ENCODE data around the gene CRY2. TPM values are rescaled to one million over a fixed set of nuclear protein-coding genes. Genes with fewer than 3 reads are reported as not detected.
"Not testable (repeated sequence)": the region's sequence is repeated elsewhere in the genome, so short reads cannot be mapped to it uniquely, and the experiment has no call there.

CRY2 gene
- total RNA-seq, 2 experiments from 2014 or later, result 18.4 to 22.7 TPM

DNA sequence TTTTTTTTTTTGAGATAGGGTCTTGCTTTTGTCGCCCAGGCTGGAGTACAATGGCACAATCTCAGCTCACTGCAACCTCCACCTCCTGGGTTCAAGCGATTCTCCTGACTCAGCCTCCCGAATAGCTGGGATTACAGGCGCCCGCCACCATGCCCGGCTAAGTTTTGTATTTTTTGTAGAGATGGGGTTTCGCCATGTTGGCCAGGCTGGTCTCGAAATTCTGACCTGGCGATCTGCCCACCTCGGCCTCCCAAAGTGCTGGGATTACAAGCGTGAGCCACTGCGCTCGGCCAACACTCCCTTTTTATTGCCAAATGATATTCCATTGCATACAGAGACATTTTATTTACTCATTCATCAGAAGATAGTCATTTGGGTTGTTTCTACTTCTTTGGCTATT lies 7.0 kb upstream of the CRY2 start:
- H3K27me3 Mint-ChIP-seq, result peaks cover 18% of the 10 kb centered on the region
- H3K4me3 Mint-ChIP-seq; H3K9me3 Mint-ChIP-seq; CTCF ChIA-PET; H3K27ac Mint-ChIP-seq; DNase-seq; H3K36me3 Mint-ChIP-seq (ENCODE audit: low read depth); POLR2A ChIA-PET: not testable (repeated sequence)
- peaks cover 24% of the 10 kb centered on the region for H3K4me1 Mint-ChIP-seq

DNA sequence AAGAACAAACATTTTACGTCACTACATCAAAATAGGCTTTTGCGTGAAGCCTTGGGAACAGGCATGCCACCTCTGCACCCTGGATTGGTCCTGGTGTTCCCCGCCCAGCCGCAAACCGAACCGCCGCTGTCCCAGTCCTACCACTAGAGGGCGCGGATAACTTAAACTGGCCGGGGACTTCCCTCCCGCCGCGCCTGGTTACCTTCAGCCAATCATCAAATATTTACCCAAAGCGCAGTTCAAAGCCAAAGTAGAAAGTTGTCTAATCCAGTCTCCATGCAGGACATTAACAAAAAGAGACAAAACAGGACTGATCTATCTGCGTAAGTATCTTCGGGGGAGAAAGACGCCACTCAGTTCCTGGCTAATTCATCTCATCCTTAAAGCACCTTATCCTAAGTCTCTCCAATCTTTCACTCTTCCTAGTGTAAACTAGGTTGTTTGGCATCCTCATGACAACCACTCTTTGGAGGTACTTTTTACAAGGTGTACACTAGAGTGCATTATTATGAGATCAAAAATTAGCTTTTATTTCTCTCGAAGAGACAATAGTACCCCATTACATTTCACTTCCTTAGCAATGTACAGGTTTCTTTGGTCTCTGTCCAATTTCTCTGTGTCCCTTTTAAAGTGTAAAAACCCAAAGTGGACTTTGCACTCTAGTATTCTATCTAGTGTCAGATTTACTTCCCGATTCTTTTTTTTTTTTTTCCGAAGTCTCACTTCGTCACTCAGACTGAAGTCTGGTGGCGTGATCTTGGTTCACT lies 3.9 kb upstream of the CRY2 start:
- Mint-ChIP-seq H3K9me3 (no peaks in the 10 kb centered on the region), H3K4me3 (peak overlapping the region; percentile 6), H3K27ac (peak overlapping the region; percentile 5), H3K36me3 (ENCODE audit: low read depth) (no peaks in the 10 kb centered on the region), H3K27me3 (peaks cover 14% of the 10 kb centered on the region), H3K4me1 (peaks cover 33% of the 10 kb centered on the region)
- POLR2A ChIA-PET, result interaction anchor here (1.2 to 3.5 kb wide), 3 partner anchors 10 to 75 kb away, joined by 3 to 16 read pairs (median 10); partner anchors contain the start of genes PEX16 and SLC35C1
- DNase-seq, result peak; percentile 90
- CTCF ChIA-PET, result interaction anchor here (0.8 to 5.7 kb wide), 18 partner anchors 8 to 280 kb away, joined by 3 to 79 read pairs (median 5); partner anchors contain the start of genes PEX16 and SLC35C1

DNA sequence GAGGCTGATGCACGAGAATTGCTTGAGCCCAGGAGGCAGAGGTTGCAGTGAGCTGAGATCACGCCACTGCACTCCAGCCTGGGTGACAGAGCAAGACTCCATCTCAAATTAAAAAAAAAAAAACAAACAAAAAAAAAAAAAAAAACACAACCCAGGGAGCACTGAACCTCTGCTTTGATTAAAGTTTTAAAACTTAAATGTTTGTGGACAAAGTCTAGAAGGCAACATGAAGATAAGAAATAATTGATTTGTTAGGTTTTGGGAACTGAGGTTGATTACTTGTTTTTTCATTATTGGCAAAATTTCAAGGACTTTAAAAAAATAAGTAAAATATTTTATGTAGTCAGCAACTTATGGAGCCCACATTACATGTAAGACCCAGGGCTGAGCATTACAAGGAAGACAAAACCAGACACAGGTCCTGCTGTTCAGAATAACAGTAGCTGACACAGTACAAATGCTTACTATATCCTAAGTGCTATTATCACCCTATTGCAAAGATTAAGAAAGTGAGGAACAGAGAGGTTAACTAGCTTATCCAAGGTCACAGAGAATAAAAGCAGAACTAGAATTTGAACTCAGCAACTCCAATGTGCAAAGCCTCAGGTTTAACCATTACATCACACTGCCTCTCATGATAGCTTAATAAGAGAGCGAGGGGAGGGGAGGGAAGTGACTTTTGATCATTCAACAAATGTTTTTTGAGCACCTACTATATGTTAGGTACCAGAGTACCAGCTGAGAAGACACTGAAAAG lies 2.3 kb upstream of the CRY2 start:
- no peak for DNase-seq
- Mint-ChIP-seq H3K36me3 (ENCODE audit: low read depth) (no peaks in the 10 kb centered on the region), H3K27ac (no peak overlapping the region), H3K4me1 (peaks cover 44% of the 10 kb centered on the region), H3K4me3 (no peak overlapping the region), H3K27me3 (peaks cover 14% of the 10 kb centered on the region), H3K9me3 (no peaks in the 10 kb centered on the region)
- POLR2A ChIA-PET, result interaction anchor here (3.5 to 3.9 kb wide), 2 partner anchors 11 to 40 kb away, joined by 16 to 41 read pairs; partner anchors contain the start of gene SLC35C1
- CTCF ChIA-PET, result interaction anchor here (0.7 to 5.7 kb wide), 6 partner anchors 11 to 239 kb away, joined by 3 to 79 read pairs (median 4); partner anchors contain the start of gene SLC35C1

DNA sequence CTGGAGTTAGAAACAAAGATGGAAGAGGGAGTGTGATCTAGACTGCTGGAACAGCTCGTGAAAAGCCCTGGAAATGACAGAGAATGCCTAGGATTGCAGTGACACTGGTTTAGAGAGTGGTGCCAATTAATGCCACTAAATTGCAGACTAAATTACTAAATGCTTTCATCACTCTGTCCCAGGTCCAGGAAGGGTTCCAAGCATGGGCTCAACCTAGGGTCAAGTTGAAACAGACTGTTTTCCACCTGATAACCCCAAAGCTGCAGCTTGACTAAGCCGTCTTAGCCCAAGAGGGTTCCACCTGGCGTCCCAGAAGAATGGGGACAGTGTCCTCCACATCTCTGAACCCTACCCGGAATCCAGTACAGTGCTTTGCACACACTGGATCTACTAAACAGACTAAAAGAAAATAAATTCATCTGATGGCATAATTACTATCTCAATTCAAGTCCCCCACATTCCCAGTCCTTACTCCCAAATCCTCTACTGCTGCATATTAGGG lies 1.1 kb upstream of the CRY2 start:
- Mint-ChIP-seq H3K4me1 (peaks cover 51% of the 10 kb centered on the region), H3K36me3 (ENCODE audit: low read depth) (peaks cover 3% of the 10 kb centered on the region), H3K27me3 (peaks cover 11% of the 10 kb centered on the region), H3K9me3 (no peaks in the 10 kb centered on the region), H3K4me3 (peak overlapping the region; percentile 79), H3K27ac (peak overlapping the region; percentile 72)
- ChIA-PET CTCF (interaction anchor here (1.2 to 5.7 kb wide), 5 partner anchors 12 to 160 kb away, joined by 5 to 79 read pairs (median 8); partner anchors contain the start of genes PEX16 and SLC35C1), POLR2A (interaction anchor here (0.7 to 3.9 kb wide), 10 partner anchors 9 to 397 kb away, joined by 3 to 41 read pairs (median 4); partner anchors contain the start of genes PEX16 and SLC35C1)
- no peak for DNase-seq

DNA sequence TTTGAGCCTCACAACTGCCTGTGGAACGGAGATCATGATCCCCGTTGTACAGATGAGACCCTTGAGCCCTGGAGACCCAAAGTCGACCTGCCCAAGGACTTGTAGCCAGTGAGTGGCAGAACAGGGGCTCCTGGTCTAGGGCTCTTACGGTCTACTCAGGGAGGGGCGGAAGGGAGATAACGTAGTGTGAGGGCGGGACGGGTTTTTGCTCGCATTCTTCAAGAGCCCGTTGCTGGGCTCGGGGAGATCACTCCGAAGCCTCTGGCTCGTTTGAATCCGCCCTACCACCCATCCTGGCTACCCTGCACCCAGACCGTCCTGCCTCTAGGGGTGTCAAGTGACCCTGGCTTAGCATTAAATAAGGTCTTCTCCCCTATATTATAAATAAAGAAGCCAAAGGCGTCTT lies 639 bp downstream of the CRY2 start:
- H3K4me3 Mint-ChIP-seq, result peak overlapping the region; percentile 79
- ChIA-PET CTCF (interaction anchor here (0.7 kb wide), 1 partner anchor 76 kb away, joined by 3 read pairs; no protein-coding TSS in a partner anchor), POLR2A (interaction anchor here (1.8 to 3.9 kb wide), 2 partner anchors 14 to 70 kb away, joined by 14 to 41 read pairs; partner anchors contain the start of gene PEX16)
- peaks cover 11% of the 10 kb centered on the region for H3K27me3 Mint-ChIP-seq
- peaks cover 3% of the 10 kb centered on the region for H3K36me3 Mint-ChIP-seq (ENCODE audit: low read depth)
- H3K4me1 Mint-ChIP-seq, result peaks cover 51% of the 10 kb centered on the region
- peak; percentile 65 for DNase-seq
- H3K9me3 Mint-ChIP-seq, result no peaks in the 10 kb centered on the region
- peak overlapping the region; percentile 68 for H3K27ac Mint-ChIP-seq

DNA sequence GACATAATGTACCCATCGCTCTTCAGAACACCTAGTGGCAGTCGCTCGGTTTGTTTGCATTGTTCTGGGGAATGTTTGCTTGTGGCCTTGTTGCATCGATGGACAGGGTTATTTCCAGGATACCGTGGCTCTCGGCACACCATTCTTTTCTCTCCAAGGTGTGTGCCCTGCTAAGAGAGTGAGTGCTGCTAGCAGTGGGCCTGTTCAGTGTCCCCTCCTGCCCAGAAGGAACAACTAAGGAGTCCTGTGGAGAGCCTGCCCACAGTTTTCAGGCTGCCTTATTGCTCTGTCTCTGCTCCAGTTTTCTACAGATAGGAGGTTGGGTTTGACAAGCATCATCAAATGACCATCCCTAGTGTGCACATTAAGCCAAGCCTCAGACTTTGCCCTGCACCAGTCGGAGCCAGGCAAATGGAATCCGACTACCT lies 1.4 kb downstream of the CRY2 start:
- Mint-ChIP-seq H3K4me3 (peak overlapping the region; percentile 79), H3K9me3 (no peaks in the 10 kb centered on the region), H3K27me3 (peaks cover 11% of the 10 kb centered on the region), H3K27ac (no peak overlapping the region), H3K36me3 (ENCODE audit: low read depth) (peaks cover 3% of the 10 kb centered on the region), H3K4me1 (peaks cover 43% of the 10 kb centered on the region)
- ChIA-PET POLR2A (interaction anchor here (3.9 kb wide), 1 partner anchor 14 kb away, joined by 41 read pairs; no protein-coding TSS in a partner anchor), CTCF (no interaction called here)
- DNase-seq, result no peak

DNA sequence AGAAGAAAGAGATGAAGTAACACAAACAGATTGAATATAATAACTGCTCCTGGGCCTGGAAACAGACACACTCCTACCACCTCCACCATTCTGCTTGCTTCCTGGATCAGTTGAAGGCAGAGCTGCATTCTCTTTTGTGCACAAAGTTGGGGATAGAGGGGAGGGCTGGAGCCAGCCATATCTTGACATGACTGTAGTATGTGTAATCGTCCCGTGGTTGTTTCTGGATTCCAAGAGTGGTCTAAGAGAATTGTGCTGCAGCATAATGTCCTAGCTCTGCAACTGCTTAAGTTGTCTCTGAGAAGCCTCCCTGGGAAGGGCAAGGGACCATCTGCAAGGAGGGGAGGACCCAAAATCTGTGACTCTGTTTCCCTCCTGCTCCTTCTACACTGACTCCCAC lies 3.2 kb downstream of the CRY2 start:
- Mint-ChIP-seq H3K27ac (no peak overlapping the region), H3K9me3 (no peaks in the 10 kb centered on the region), H3K36me3 (ENCODE audit: low read depth) (peaks cover 3% of the 10 kb centered on the region), H3K4me1 (peaks cover 39% of the 10 kb centered on the region), H3K4me3 (no peak overlapping the region), H3K27me3 (peaks cover 7% of the 10 kb centered on the region)
- DNase-seq, result no peak
- ChIA-PET POLR2A (interaction anchor here (1.7 kb wide), 1 partner anchor 67 kb away, joined by 4 read pairs; the partner anchor contains the start of gene PEX16), CTCF (interaction anchor here (2.0 kb wide), 1 partner anchor 79 kb away, joined by 7 read pairs; no protein-coding TSS in a partner anchor)

DNA sequence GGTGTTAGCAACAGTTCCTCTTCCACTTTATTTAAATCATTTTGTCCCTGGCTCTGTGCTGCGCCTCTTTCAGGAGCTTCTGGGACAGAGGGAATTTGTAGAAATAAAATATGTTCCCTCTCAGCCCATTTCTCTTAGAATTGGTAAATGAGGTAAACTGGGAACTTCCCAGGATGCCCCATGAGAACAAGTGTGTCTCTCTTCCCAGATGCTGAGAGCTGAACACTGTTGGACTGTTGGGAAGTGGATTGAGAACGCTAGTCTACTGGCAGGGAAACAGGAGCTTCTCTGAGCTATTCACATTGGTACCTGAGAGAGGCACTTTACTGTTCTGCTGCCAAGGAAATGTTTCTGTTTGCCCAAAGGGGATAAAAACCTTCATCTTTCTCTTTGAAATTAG lies 4.0 kb downstream of the CRY2 start:
- Mint-ChIP-seq H3K9me3 (no peaks in the 10 kb centered on the region), H3K4me1 (peaks cover 35% of the 10 kb centered on the region), H3K27ac (no peak overlapping the region), H3K27me3 (no peaks in the 10 kb centered on the region), H3K36me3 (ENCODE audit: low read depth) (peaks cover 3% of the 10 kb centered on the region), H3K4me3 (no peak overlapping the region)
- no peak for DNase-seq
- CTCF ChIA-PET, result interaction anchor here (1.5 to 2.0 kb wide), 3 partner anchors 9 to 80 kb away, joined by 5 to 7 read pairs (median 6); no protein-coding TSS in a partner anchor
- POLR2A ChIA-PET, result interaction anchor here (1.7 kb wide), 1 partner anchor 67 kb away, joined by 4 read pairs; the partner anchor contains the start of gene PEX16

DNA sequence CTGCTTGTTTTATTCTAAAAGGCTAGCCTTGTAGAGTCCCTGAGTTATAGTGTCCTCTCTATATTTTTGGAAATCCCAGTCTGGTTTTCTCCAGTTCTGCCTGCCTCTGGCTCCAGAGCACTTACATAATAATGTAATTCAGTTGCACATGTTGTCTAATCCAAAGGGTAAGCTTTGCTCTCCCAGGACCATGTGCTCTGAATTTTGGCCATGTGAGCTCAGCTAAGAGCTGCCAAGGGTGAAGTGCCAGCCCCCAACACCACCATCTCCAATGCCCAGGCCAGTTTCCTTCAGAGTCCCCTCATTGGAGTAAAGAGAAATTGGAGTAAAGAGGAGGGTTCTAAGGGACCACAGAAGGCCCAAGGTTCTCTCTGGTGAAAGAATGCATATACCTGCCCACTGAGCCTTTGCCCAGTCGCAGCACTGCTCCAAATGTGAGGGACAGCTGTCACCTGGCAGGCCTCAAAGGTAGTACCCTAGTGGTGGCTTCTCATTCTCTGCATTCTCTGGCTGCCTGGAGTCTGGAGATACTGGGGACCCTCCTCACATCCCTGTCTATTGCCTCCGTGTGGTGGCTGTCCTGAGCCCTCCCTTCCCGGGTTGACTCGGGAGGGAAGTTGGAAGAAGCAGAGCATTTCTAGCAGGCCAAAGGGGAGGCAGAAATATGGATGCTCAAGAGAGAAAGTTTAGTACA lies 4.9 kb downstream of the CRY2 start:
- Mint-ChIP-seq H3K27me3 (no peaks in the 10 kb centered on the region), H3K4me1 (peaks cover 26% of the 10 kb centered on the region), H3K9me3 (no peaks in the 10 kb centered on the region), H3K36me3 (ENCODE audit: low read depth) (peaks cover 8% of the 10 kb centered on the region), H3K27ac (no peak overlapping the region), H3K4me3 (no peak overlapping the region)
- ChIA-PET POLR2A (no interaction called here), CTCF (interaction anchor here (1.5 to 2.0 kb wide), 3 partner anchors 10 to 81 kb away, joined by 5 to 7 read pairs (median 6); no protein-coding TSS in a partner anchor)
- DNase-seq, result no peak

DNA sequence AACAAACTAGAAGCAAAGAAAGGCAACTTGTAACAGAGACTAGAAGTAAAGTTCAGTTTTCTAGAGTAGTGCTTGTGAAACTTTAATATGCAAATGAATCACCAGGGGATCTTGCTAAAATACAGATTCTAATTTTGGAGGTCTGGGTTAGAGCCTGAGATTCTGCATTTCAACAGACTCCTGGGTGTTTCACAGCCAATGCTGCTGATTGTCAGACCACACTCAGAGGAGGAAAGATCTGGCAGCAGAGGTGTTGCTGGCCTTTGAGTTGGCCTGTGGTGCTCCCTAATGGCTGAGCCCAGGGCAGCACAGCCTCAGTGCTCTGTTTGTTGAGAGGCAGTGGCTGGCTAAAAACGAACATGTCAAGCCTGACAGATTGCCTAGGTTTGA lies 5.4 kb downstream of the CRY2 start:
- no peak overlapping the region for H3K4me3 Mint-ChIP-seq
- no peak overlapping the region for H3K27ac Mint-ChIP-seq
- ChIA-PET POLR2A (no interaction called here), CTCF (interaction anchor here (1.0 to 1.7 kb wide), 4 partner anchors 10 to 81 kb away, joined by 3 to 6 read pairs (median 4); no protein-coding TSS in a partner anchor)
- H3K36me3 Mint-ChIP-seq (ENCODE audit: low read depth), result peaks cover 9% of the 10 kb centered on the region
- H3K4me1 Mint-ChIP-seq, result peaks cover 26% of the 10 kb centered on the region
- H3K9me3 Mint-ChIP-seq, result no peaks in the 10 kb centered on the region
- H3K27me3 Mint-ChIP-seq, result no peaks in the 10 kb centered on the region
- DNase-seq, result no peak

DNA sequence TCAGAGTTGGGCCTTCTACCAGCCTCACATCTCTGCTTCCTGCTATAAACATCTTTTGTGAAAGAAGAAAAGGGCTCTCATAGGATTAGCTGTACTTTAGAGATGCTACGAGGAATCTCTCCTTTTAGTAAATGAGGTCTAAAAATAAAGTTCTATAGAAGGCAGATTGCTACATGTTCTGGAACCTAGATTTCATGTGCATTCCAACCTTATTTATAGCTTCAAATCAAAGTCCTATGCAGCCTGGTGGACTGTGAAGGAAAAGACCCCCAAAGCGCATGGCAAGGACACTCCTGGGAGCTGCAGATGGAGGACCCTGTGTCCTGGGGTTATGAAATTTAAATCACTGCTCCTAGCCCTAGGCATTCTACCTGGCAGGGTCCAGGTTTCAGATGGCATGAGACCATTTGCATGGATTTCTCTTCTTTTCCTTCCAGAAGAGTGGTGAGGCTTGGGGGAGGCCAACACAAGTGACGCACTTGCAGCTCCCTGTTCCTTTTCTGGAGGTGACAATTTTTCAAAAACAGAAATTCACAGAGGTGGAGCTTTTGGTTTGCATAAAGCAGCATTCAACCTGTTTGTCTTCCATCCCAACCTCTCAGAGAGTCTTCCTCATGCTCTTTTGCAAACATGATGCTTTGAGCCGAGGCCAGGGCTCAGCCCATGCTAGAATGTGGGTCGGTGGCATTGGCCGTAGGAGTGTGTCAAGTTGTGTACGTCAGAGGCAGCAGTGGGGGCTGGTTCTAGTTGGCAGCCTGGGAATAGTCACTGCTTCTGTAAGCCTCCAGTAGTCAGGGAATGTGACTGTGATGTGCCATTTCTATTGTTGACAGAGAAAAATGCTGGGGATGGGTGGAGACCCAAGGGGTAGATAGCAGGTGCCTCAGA lies 6.3 kb downstream of the CRY2 start:
- ChIA-PET CTCF (interaction anchor here (0.5 to 1.1 kb wide), 3 partner anchors 12 to 184 kb away, joined by 3 to 4 read pairs (median 3); no protein-coding TSS in a partner anchor), POLR2A (no interaction called here)
- Mint-ChIP-seq H3K36me3 (ENCODE audit: low read depth) (peaks cover 12% of the 10 kb centered on the region), H3K27me3 (no peaks in the 10 kb centered on the region), H3K4me3 (no peak overlapping the region), H3K4me1 (peaks cover 19% of the 10 kb centered on the region), H3K9me3 (no peaks in the 10 kb centered on the region), H3K27ac (no peak overlapping the region)
- no peak for DNase-seq
